HCT116 (cell line): ENCODE data around the gene GLO1. TPM values are rescaled to one million over a fixed set of nuclear protein-coding genes. Genes with fewer than 3 reads are reported as not detected.

Source experiments
- ATAC-seq: fragments of 200-7000 bp; cut with Tn5 transposase; 2 replicates; pipeline ENCODE4 v1.9.1; 2020; ENCODE audit warnings: mild to moderate bottlenecking, moderate library complexity
- BruUV-seq: library from RNA; stranded (reverse); fragments of 400-500 nt; replicated peaks from 2 replicates; lab custom pipeline; 2021; lab: Mats Ljungman, UMichigan
- CTCF ChIA-PET: fragments of 300-600 bp; sonication (Branson Sonifier 250); formaldehyde crosslinking; loops from one replicate; lab custom pipeline; 2021; ENCODE audit warnings: antibody characterized with exemption; lab: Charles Lee
- POLR2A ChIA-PET: fragments of 300-600, 350-600 bp; sonication (Branson Sonifier 250); formaldehyde crosslinking; loops from one replicate; lab custom pipeline; 2021; ENCODE audit warnings: antibody characterized with exemption; lab: Charles Lee
- RAD21 ChIA-PET, 2 experiments: fragments of 300-600 bp; sonication (Branson Sonifier 250); formaldehyde crosslinking; loops; one replicate each; lab custom pipeline; 2023; ENCODE audit warnings: low total read pairs in 2 of 2; ENCODE audit not compliant: uncharacterized antibody in 2 of 2, unreplicated experiment in 2 of 2, low non-redundant PET in 1 of 2; lab: Charles Lee
- DNase-seq: peaks from one replicate; pipeline ENCODE4 v3.0.0-alpha.2; 2010; ENCODE audit warnings: low read depth, low spot score
- H2AFZ ChIP-seq: fragments of 200-600 bp; shearing (Covaris generic), sonication (generic); 2 replicates; pipeline ENCODE4 v1.6.1; 2017; ENCODE audit warnings: low read depth, mixed run types, mixed read lengths, antibody characterized with exemption, low read length; ENCODE audit not compliant: poor library complexity, severe bottlenecking
- H3K27ac ChIP-seq: 2 replicates; pipeline ENCODE4 v1.5.1; 2012; ENCODE audit warnings: low read depth, low read length
- H3K27me3 ChIP-seq: fragments of 200-600 bp; sonication (generic); 2 replicates; pipeline ENCODE4 v1.6.1; 2016; ENCODE audit warnings: mixed run types, low read length, mixed read lengths; ENCODE audit not compliant: insufficient read depth
- H3K36me3 ChIP-seq, 2 experiments: fragments of 200-500 bp in 1 of 2; fragments of 200-600 bp in 1 of 2; sonication (Bioruptor generic) in 1 of 2; sonication (generic) in 1 of 2; 2 replicates each; pipeline versions ENCODE4 v1.5.1 to v1.6.1; 2014 to 2016; ENCODE audit warnings: low read length in 2 of 2, inconsistent platforms in 1 of 2, mixed read lengths in 1 of 2, mixed run types in 1 of 2; ENCODE audit not compliant: insufficient read depth in 2 of 2, control insufficient read depth in 1 of 2
- H3K4me1 ChIP-seq, 2 experiments: fragments of 200-600 bp in 1 of 2; sonication (generic) in 1 of 2; 2 replicates each; pipeline versions ENCODE4 v1.5.1 to v1.6.1; 2012 to 2017; ENCODE audit warnings: low read length in 2 of 2, inconsistent platforms in 1 of 2, mild to moderate bottlenecking in 1 of 2, mixed read lengths in 1 of 2, mixed run types in 1 of 2, moderate library complexity in 1 of 2; ENCODE audit not compliant: insufficient read depth in 2 of 2, control insufficient read depth in 1 of 2
- H3K4me2 ChIP-seq: fragments of 200-600 bp; sonication (generic); 2 replicates; pipeline ENCODE4 v1.6.1; 2017; ENCODE audit warnings: mixed run types, low read length, mixed read lengths
- H3K4me3 ChIP-seq, 2 experiments: fragments of 200-600 bp in 1 of 2; sonication (generic) in 1 of 2; replicated peaks in 1 of 2; 2 replicates each; pipeline ENCODE4 v1.5.1; 2011 to 2016; ENCODE audit warnings: low read length in 2 of 2, control low read depth in 1 of 2, low read depth in 1 of 2, mild to moderate bottlenecking in 1 of 2, mixed read lengths in 1 of 2, mixed run types in 1 of 2
- H3K79me2 ChIP-seq: fragments of 200-600 bp; sonication (generic); 2 replicates; pipeline ENCODE4 v1.6.1; 2017; ENCODE audit warnings: mild to moderate bottlenecking, mixed run types, low read length, moderate library complexity, mixed read lengths; ENCODE audit not compliant: insufficient read depth
- H3K9ac ChIP-seq: fragments of 200-600 bp; sonication (generic); 2 replicates; pipeline ENCODE4 v1.6.1; 2016; ENCODE audit warnings: low read length, mixed read lengths
- H3K9me2 ChIP-seq: fragments of 200-600 bp; sonication (generic), shearing (Covaris generic); 2 replicates; pipeline ENCODE4 v1.6.1; 2017; ENCODE audit warnings: mixed run types, mild to moderate bottlenecking, moderate library complexity; ENCODE audit not compliant: insufficient read depth
- H3K9me3 ChIP-seq, 2 experiments: fragments of 200-500 bp in 1 of 2; fragments of 200-600 bp in 1 of 2; sonication (Bioruptor generic) in 1 of 2; sonication (generic) in 1 of 2; 2 replicates each; pipeline ENCODE4 v1.6.1; 2014 to 2017; ENCODE audit warnings: low read length in 2 of 2, mixed read lengths in 2 of 2, inconsistent platforms in 1 of 2, low read depth in 1 of 2, mild to moderate bottlenecking in 1 of 2, mixed run types in 1 of 2, moderate library complexity in 1 of 2; ENCODE audit not compliant: control insufficient read depth in 1 of 2, insufficient read depth in 1 of 2
- H4K20me1 ChIP-seq: fragments of 200-600 bp; sonication (generic), shearing (Covaris generic); 2 replicates; pipeline ENCODE4 v1.6.1; 2017; ENCODE audit warnings: mixed run types, mild to moderate bottlenecking, moderate library complexity; ENCODE audit not compliant: insufficient read depth
- CBX3 ChIP-seq: IDR thresholded peaks from 2 replicates; pipeline ENCODE4 v1.6.1; 2012; ENCODE audit warnings: low read depth
- JUND ChIP-seq: IDR thresholded peaks from 2 replicates; pipeline ENCODE4 v1.6.1; 2012
- MAX ChIP-seq: IDR thresholded peaks from 2 replicates; pipeline ENCODE4 v1.6.1; 2012
- RAD21 ChIP-seq: IDR thresholded peaks from 2 replicates; pipeline ENCODE4 v1.6.1; 2012; ENCODE audit warnings: low read depth, mild to moderate bottlenecking
- ZFX ChIP-seq: fragments of 450-650 bp; IDR thresholded peaks from 2 replicates; pipeline ENCODE4 v1.6.1; 2017
- ZNF274 ChIP-seq: fragments of 200-500 bp; sonication (Bioruptor generic); IDR thresholded peaks from 2 replicates; pipeline ENCODE4 v1.6.1; 2014; ENCODE audit warnings: mild to moderate bottlenecking, low read depth, low read length, inconsistent platforms
- intact Hi-C: fragments of 100-400 bp; cut with micrococcal nuclease; formaldehyde crosslinking; loops from 2 replicates; pipeline ENCODE4 v1.10.0; 2022
- total RNA-seq: library from RNA; stranded (reverse); gene quantifications from one replicate; pipeline ENCODE4 v1.2.1, GENCODE V29; 2021; ENCODE audit not compliant: unreplicated experiment

Gene GLO1
- total RNA-seq, 1 experiment from 2014 or later: 191 TPM

GRCh38 chr6:38631186-38631783 lies 71.7 kb downstream of the GLO1 start:
- TF ChIP-seq CBX3: no peak
- no peak for TF ChIP-seq ZNF274
- TF ChIP-seq JUND: no peak
- TF ChIP-seq RAD21: no peak
- no peak for TF ChIP-seq MAX
- no peak for TF ChIP-seq ZFX
- H3K27me3 ChIP-seq: no peaks in the 10 kb centered on the region
- no peak overlapping the region for H2AFZ ChIP-seq
- ATAC-seq (no peak), DNase-seq (no peak)
- CTCF ChIA-PET: no interaction called here
- H3K9me2 ChIP-seq: no peaks in the 10 kb centered on the region
- H3K27ac ChIP-seq: no peak overlapping the region
- no peak overlapping the region for H3K9ac ChIP-seq
- RAD21 ChIA-PET: no interaction called here
- BruUV-seq: no TSS peak
- POLR2A ChIA-PET: no interaction called here
- H3K4me1 ChIP-seq: peaks cover 0 to 14% of the 10 kb centered on the region in 2 experiments; a peak in 3 of 4 replicates
- H3K36me3 ChIP-seq: no peaks in the 10 kb centered on the region
- H3K4me2 ChIP-seq: no peak overlapping the region
- no peaks in the 10 kb centered on the region for H3K79me2 ChIP-seq
- intact Hi-C loops: no loop called here
- H3K4me3 ChIP-seq: no peak overlapping the region
- H4K20me1 ChIP-seq: no peaks in the 10 kb centered on the region
- no peaks in the 10 kb centered on the region for H3K9me3 ChIP-seq

Other genes with a start within 250 kb of the GLO1 start
- gene BTBD9, start 63.2 kb downstream of the GLO1 start, total RNA-seq: 10.9 TPM
- gene DNAH8, start 12.2 kb upstream of the GLO1 start, total RNA-seq: not detected